Adrenal gland (tissue), 19 donors: Measurements from ENCODE around the gene ZNF552. TPM values are rescaled to one million over a fixed set of nuclear protein-coding genes. Genes with fewer than 3 reads are reported as not detected.
"Not testable (repeated sequence)": the region's sequence is repeated elsewhere in the genome, so short reads cannot be mapped to it uniquely, and the experiment has no call there.

Experiments used
- DNase-seq, 7 donors: peaks; one replicate each; pipeline ENCODE4 v3.0.0-alpha.2; 2019 to 2020
- H3K27ac ChIP-seq, 5 donors: fragments of 200-600 bp; sonication (generic) in 4 of 5; 1 replicate in 3 of 5; 2 replicates in 2 of 5; pipeline versions ENCODE4 v1.5.1 to v1.8.0; 2016 to 2020; ENCODE audit warnings: mild to moderate bottlenecking in 1 of 5
- H3K27me3 ChIP-seq: fragments of 200-600 bp; 2 replicates; pipeline ENCODE4 v1.8.0; 2021
- H3K36me3 ChIP-seq, 2 donors: fragments of 200-600 bp; replicated peaks in 1 of 2; 1 replicate in 1 of 2; 2 replicates in 1 of 2; pipeline versions ENCODE4 v1.5.1 to v1.8.0; 2018 to 2022
- H3K4me1 ChIP-seq, 2 donors: fragments of 200-600 bp; replicated peaks in 1 of 2; 1 replicate in 1 of 2; 2 replicates in 1 of 2; pipeline versions ENCODE4 v1.5.1 to v1.8.0; 2018 to 2021
- H3K4me3 ChIP-seq, 4 donors: fragments of 200-600 bp; sonication (generic) in 3 of 4; one replicate each; pipeline ENCODE4 v1.5.1; 2016 to 2018
- H3K9me3 ChIP-seq, 3 donors: fragments of 200-600 bp; sonication (generic) in 1 of 3; replicated peaks in 1 of 3; 1 replicate in 2 of 3; 2 replicates in 1 of 3; pipeline versions ENCODE4 v1.5.1 to v1.8.0; 2016 to 2021
- CTCF ChIP-seq, 6 experiments: fragments of 450-650 bp in 4 of 6; fragments of 200-600 bp in 2 of 6; sonication (generic) in 1 of 6; IDR thresholded peaks; 1 replicate in 5 of 6; 2 replicates in 1 of 6; pipeline versions ENCODE4 v1.5.1 to v1.8.0; 2016 to 2021; ENCODE audit warnings: antibody characterized with exemption in 6 of 6, mild to moderate bottlenecking in 2 of 6, moderate library complexity in 1 of 6
- POLR2A ChIP-seq, 2 donors: fragments of 450-650 bp; IDR thresholded peaks; one replicate each; pipeline ENCODE4 v1.6.1; 2017; ENCODE audit warnings: antibody characterized with exemption in 2 of 2, mild to moderate bottlenecking in 2 of 2, moderate library complexity in 1 of 2
- WGBS, 4 donors: extraction: QIAGEN DNeasy Blood & Tissue Kit in 2 of 4; methylation state at CpG; one replicate each; pipeline versions ENCODE4 v1.1.5 to v1.1.7; 2013 to 2017; 5-methylcytosine and 5-hydroxymethylcytosine counted together
- intact Hi-C, 2 donors: fragments of 100-400 bp; cut with DNase I; formaldehyde crosslinking; loops; one replicate each; pipeline versions ENCODE4 v1.14.1 to v1.15.0; 2022 to 2023
- long read RNA-seq, 10 donors: library from polyadenylated mRNA in 3 of 10; unstranded in 2 of 10; stranded (forward) in 1 of 10; transcript quantifications; one replicate each; pipeline ENCODE4 v2.0.0 and lab custom pipeline, GENCODE V29; 2021 to 2026
- polyA plus RNA-seq, 3 donors: library from polyadenylated mRNA; stranded (reverse); fragments of 200-250 nt in 2 of 3; fragments of 350-450 nt in 1 of 3; fragmentation: Illumina TruSeq in 1 of 3; extraction: RNeasy Lipid Tissue Mini Kit (QIAGEN cat#74804) in 1 of 3; gene quantifications; one replicate each; pipeline ENCODE4 v1.2.3, GENCODE V29; 2013 to 2014
- total RNA-seq, 9 donors: library from RNA; depleted of rRNA in 4 of 9; stranded (reverse); fragments of >200 nt in 4 of 9; fragments of 120-200 nt in 1 of 9; fragmentation: NEBNext Ultra II Directional in 1 of 9; extraction: Animal tissue kit (Norgen Biotek cat#: 25700) in 1 of 9; gene quantifications; one replicate each; pipeline versions ENCODE4 v1.1.0 to v1.2.4, GENCODE V29; 2013 to 2023
- donor health status: healthy with polysubstance abuse.
- donor health status: Bipolar disorder and iron deficiency.
- donor health status: DM: yes; HTN: yes; CAD: no.
- donor health status: DM: no; HTN: no; CAD: no.
- donor health status: DM: no; HTN: no; CAD: no.
- donor health status: DM: yes; HTN: yes; CAD: no.

Gene ZNF552
- 10 to 100 TPM in 1 of 9 donors, 1 to 10 TPM in 7, under 1 TPM in 1; 0.66 to 10.5 (median 5.4) TPM for total RNA-seq
- polyA plus RNA-seq: 1 to 10 TPM; 3.2 to 3.9 (median 3.5) TPM
- long read RNA-seq, donor 1: 0 reads
- long read RNA-seq, donor 2, partial matches to known transcripts: 0 of 1 reads
- long read RNA-seq, donor 2, other reads (novel, unspliced or antisense): 0 of 1 reads
- long read RNA-seq, donor 3: 0 reads
- long read RNA-seq, donor 4, partial matches to known transcripts: 0 of 1 reads
- long read RNA-seq, donor 4, other reads (novel, unspliced or antisense): 1 of 1 reads
- long read RNA-seq, donor 5, partial matches to known transcripts: 0 of 2 reads
- long read RNA-seq, donor 5, other reads (novel, unspliced or antisense): 2 of 2 reads
- long read RNA-seq, donor 6, partial matches to known transcripts: 0 of 4 reads
- long read RNA-seq, donor 6, other reads (novel, unspliced or antisense): 3 of 4 reads
- long read RNA-seq, donor 7: 0 reads
- long read RNA-seq, donor 8: 0 reads
- long read RNA-seq, donor 9: 0 reads
- long read RNA-seq, donor 10, partial matches to known transcripts: 0 of 2 reads
- long read RNA-seq, donor 10, other reads (novel, unspliced or antisense): 0 of 2 reads

GRCh38 chr19:57814505-57815246 is at the start of gene ZNF552:
ZNF552 (minus strand) TSS chr19:57814913; CDS start chr19:57814743, 170 bp downstream.
- peak; percentile 67 to 97 for TF ChIP-seq POLR2A (IDR thresholded peaks at IDR 0.05)
- no peak for TF ChIP-seq CTCF (IDR thresholded peaks at IDR 0.05)
- WGBS, 4 donors: 0 to 1% (median 0%) methylated on average over 16 to 50 of the region's 50 CpGs
- intact Hi-C loops: loop anchor here in 1 of 2 donors (10.0 kb wide), 1 partner anchor 70 kb away; the partner anchor contains the start of gene ZNF776

GRCh38 chr19:57862351-57862750 is 47.6 kb upstream of the ZNF552 start:
- Histone ChIP-seq H3K36me3 (peaks cover 0 to 76% of the 10 kb centered on the region in 2 donors), H3K9me3 (peaks cover 0 to 11% (median 0%) of the 10 kb centered on the region in 3 donors)
- WGBS, 4 donors: 90 to 96% (median 91%) methylated on average over 3 of the region's 3 CpGs
- H3K27me3 ChIP-seq, H3K27ac ChIP-seq, H3K4me1 ChIP-seq, H3K4me3 ChIP-seq, intact Hi-C loops, DNase-seq: not testable (repeated sequence)

More at GRCh38 chr19:57814505-57815246, at the start of gene ZNF552:
- Histone ChIP-seq H3K4me1 (peaks cover 10% of the 10 kb centered on the region in 2 donors), H3K36me3 (peaks cover 0 to 6% of the 10 kb centered on the region in 2 donors), H3K4me3 (peak within 1 kb of the TSS; percentile 51 to 94 (median 80)), H3K9me3 (no peaks in the 10 kb centered on the region), H3K27me3 (no peaks in the 10 kb centered on the region), H3K27ac (peak within 1 kb of the TSS; percentile 43 to 89 (median 78))
- peak; percentile 90 to 96 (median 92) for DNase-seq

- WGBS, 4 donors: 83 to 94% (median 94%) methylated on average over 2 of the region's 2 CpGs
- H3K4me3 ChIP-seq, H3K27me3 ChIP-seq, DNase-seq, H3K27ac ChIP-seq, H3K9me3 ChIP-seq, intact Hi-C loops: not testable (repeated sequence)
- peaks cover 0 to 16% of the 10 kb centered on the region in 2 donors for H3K4me1 ChIP-seq
- peaks cover 0 to 20% of the 10 kb centered on the region in 2 donors for H3K36me3 ChIP-seq
Observed at GRCh38 chr19:57854117-57854516, 39.4 kb upstream of the ZNF552 start.

GRCh38 chr19:57851812-57852603 is 37.3 kb upstream of the ZNF552 start:
- H3K27ac ChIP-seq, H3K9me3 ChIP-seq: not testable (repeated sequence)
- WGBS, 4 donors: 86 to 94% (median 89%) methylated on average over 3 to 5 of the region's 6 CpGs

GRCh38 chr19:57850553-57851017 is 35.9 kb upstream of the ZNF552 start:
- peaks cover 0 to 16% of the 10 kb centered on the region in 2 donors for H3K4me1 ChIP-seq
- H3K27me3 ChIP-seq: no peaks in the 10 kb centered on the region
- H3K9me3 ChIP-seq: no peaks in the 10 kb centered on the region
- intact Hi-C loops: no loop called here
- 9 to 20% (median 14%) methylated on average over 10 to 11 of the region's 11 CpGs for WGBS, 4 donors
- H3K4me3 ChIP-seq: peak overlapping the region in 3 of 4 donors; percentile 13 to 78 (median 62)
- no peaks in the 10 kb centered on the region for H3K36me3 ChIP-seq
- DNase-seq: no peak
- H3K27ac ChIP-seq: peak overlapping the region in 2 of 5 donors; percentile 67 to 75
- no peak for TF ChIP-seq POLR2A (IDR thresholded peaks at IDR 0.05)
- TF ChIP-seq CTCF (IDR thresholded peaks at IDR 0.05): no peak

More at GRCh38 chr19:57851812-57852603, 37.3 kb upstream of the ZNF552 start:
- H3K36me3 ChIP-seq, DNase-seq, H3K4me3 ChIP-seq, H3K27me3 ChIP-seq, intact Hi-C loops: not testable (repeated sequence)
- H3K4me1 ChIP-seq: peaks cover 0 to 16% of the 10 kb centered on the region in 2 donors
